ENCODE results near the gene LRP6.
A peak's percentile ranks its signal among the peaks of the same experiment; 100 is the strongest.
"Not testable (repeated sequence)": the region's sequence is repeated elsewhere in the genome, so short reads cannot be mapped to it uniquely, and the experiment has no call there.

LRP6 gene

GRCh38 chr12:12266873-12267741 lies at the start of gene LRP6:
TSS of gene LRP6 (minus strand) at chr12:12267044. CDS start at chr12:12266735, 309 bp downstream.
- ChIA-PET POLR2A (ENCODE audit: low non-redundant PET) (no interaction called here), CTCF (interaction anchor here (0.7 to 1.0 kb wide), 2 partner anchors 8 to 62 kb away, joined by 3 read pairs; no protein-coding TSS in a partner anchor)
- TF ChIP-seq CTCF (conservative IDR thresholded peaks at IDR 0.05; ENCODE audit: low read depth) = no peak
- DNase-seq (ENCODE audit: low spot score) = peak; percentile 87
- H3K27ac ChIP-seq = peak within 1 kb of the TSS; percentile 84

- no peak for DNase-seq (ENCODE audit: low spot score)
- POLR2A ChIA-PET (ENCODE audit: low non-redundant PET) = no interaction called here
- H3K27ac ChIP-seq = no peak overlapping the region
- no peak for TF ChIP-seq CTCF (conservative IDR thresholded peaks at IDR 0.05; ENCODE audit: low read depth)
- CTCF ChIA-PET = interaction anchor here (0.8 to 1.4 kb wide), 2 partner anchors 10 to 12 kb away, joined by 4 read pairs; no protein-coding TSS in a partner anchor
Measured at GRCh38 chr12:12315838-12316237, 49.0 kb upstream of the LRP6 start.

- H3K27ac ChIP-seq; POLR2A ChIA-PET (ENCODE audit: low non-redundant PET); DNase-seq (ENCODE audit: low spot score): not testable (repeated sequence)
- CTCF ChIA-PET = interaction anchor here (0.6 kb wide), 2 partner anchors 422 to 631 kb away, joined by 4 to 5 read pairs; no protein-coding TSS in a partner anchor
Measured at GRCh38 chr12:12310695-12311094, 43.9 kb upstream of the LRP6 start.

GRCh38 chr12:12305568-12306300 lies 38.9 kb upstream of the LRP6 start:
- CTCF ChIA-PET = interaction anchor here (0.6 to 0.7 kb wide), 2 partner anchors 212 to 957 kb away, joined by 3 to 10 read pairs; no protein-coding TSS in a partner anchor
- H3K27ac ChIP-seq = no peak overlapping the region
- no peak for DNase-seq (ENCODE audit: low spot score)
- no peak for TF ChIP-seq CTCF (conservative IDR thresholded peaks at IDR 0.05; ENCODE audit: low read depth)
- POLR2A ChIA-PET (ENCODE audit: low non-redundant PET) = no interaction called here

GRCh38 chr12:12302976-12303375 lies 36.1 kb upstream of the LRP6 start:
- DNase-seq (ENCODE audit: low spot score) = no peak
- no peak for TF ChIP-seq CTCF (conservative IDR thresholded peaks at IDR 0.05; ENCODE audit: low read depth)
- CTCF ChIA-PET = no interaction called here
- no peak overlapping the region for H3K27ac ChIP-seq
- POLR2A ChIA-PET (ENCODE audit: low non-redundant PET) = no interaction called here

- TF ChIP-seq CTCF (conservative IDR thresholded peaks at IDR 0.05; ENCODE audit: low read depth) = no peak
- DNase-seq (ENCODE audit: low spot score) = no peak
- H3K27ac ChIP-seq = no peak overlapping the region
- ChIA-PET POLR2A (ENCODE audit: low non-redundant PET) (no interaction called here), CTCF (no interaction called here)
Measured at GRCh38 chr12:12301122-12301521, 34.3 kb upstream of the LRP6 start.

Data from RWPE1 (cell line).